PC-3 (cell line): ENCODE results near the gene ZC4H2. TPM values are rescaled to one million over a fixed set of nuclear protein-coding genes. Genes with fewer than 3 reads are reported as not detected.

Experiments used
- ATAC-seq: fragments of 200-7000 bp; cut with Tn5 transposase; 2 replicates; pipeline ENCODE4 v1.9.1; 2020; ENCODE audit warnings: mild to moderate bottlenecking, moderate library complexity
- BruUV-seq: library from RNA; stranded (reverse); fragments of 400-500 nt; replicated peaks from 2 replicates; lab custom pipeline; 2021; lab: Mats Ljungman, UMichigan
- CTCF ChIA-PET: fragments of 300-600 bp; sonication (Branson Sonifier 250); formaldehyde crosslinking; loops from one replicate; lab custom pipeline; 2022; ENCODE audit warnings: antibody characterized with exemption; lab: Charles Lee
- POLR2A ChIA-PET: fragments of 300-600 bp; sonication (Branson Sonifier 250); formaldehyde crosslinking; loops from one replicate; lab custom pipeline; 2022; ENCODE audit warnings: antibody characterized with exemption; ENCODE audit not compliant: unreplicated experiment; lab: Charles Lee
- DNase-seq: peaks from one replicate; pipeline ENCODE4 v3.0.0-alpha.2; 2015
- H2AFZ ChIP-seq: fragments of 300-600 bp; sonication (generic); 2 replicates; pipeline ENCODE4 v1.6.0; 2016; ENCODE audit warnings: antibody characterized with exemption, low read length
- H3F3A ChIP-seq: fragments of 300-600 bp; sonication (generic); one replicate; pipeline ENCODE4 v1.6.0; 2017; ENCODE audit warnings: antibody characterized with exemption, low read length, control low read depth, mild to moderate bottlenecking; ENCODE audit not compliant: unreplicated experiment
- H3K27ac ChIP-seq: fragments of 300-600 bp; sonication (generic); 2 replicates; pipeline ENCODE4 v1.5.1; 2016; ENCODE audit warnings: mild to moderate bottlenecking, low read length
- H3K27me3 ChIP-seq: fragments of 300-600 bp; sonication (generic); 2 replicates; pipeline ENCODE4 v1.6.1; 2016; ENCODE audit warnings: low read length, mixed read lengths
- H3K36me3 ChIP-seq: fragments of 300-600 bp; sonication (generic); 2 replicates; pipeline ENCODE4 v1.6.1; 2016; ENCODE audit warnings: low read depth, mixed run types, low read length, mixed read lengths
- H3K4me1 ChIP-seq: fragments of 300-600 bp; sonication (generic); 2 replicates; pipeline ENCODE4 v1.5.1; 2016; ENCODE audit warnings: low read length; ENCODE audit not compliant: insufficient read depth
- H3K4me2 ChIP-seq: fragments of 300-600 bp; sonication (generic); 2 replicates; pipeline ENCODE4 v1.6.0; 2016; ENCODE audit warnings: low read length
- H3K4me3 ChIP-seq: fragments of 300-600 bp; sonication (generic); 2 replicates; pipeline ENCODE4 v1.5.1; 2016; ENCODE audit warnings: mild to moderate bottlenecking, low read length, mixed read lengths
- H3K79me2 ChIP-seq: fragments of 300-600 bp; sonication (generic); 2 replicates; pipeline ENCODE4 v1.6.1; 2017; ENCODE audit warnings: low read length, mixed read lengths
- H3K9ac ChIP-seq: fragments of 300-600 bp; sonication (generic); 2 replicates; pipeline ENCODE4 v1.6.0; 2016; ENCODE audit warnings: mild to moderate bottlenecking, low read length
- H3K9me2 ChIP-seq: fragments of 300-600 bp; sonication (generic); replicated peaks from 2 replicates; pipeline ENCODE4 v1.6.1; 2016; ENCODE audit warnings: mixed run types, low read length, mixed read lengths
- H3K9me3 ChIP-seq: fragments of 300-600 bp; sonication (generic); 2 replicates; pipeline ENCODE4 v1.6.1; 2016; ENCODE audit warnings: low read length, mixed read lengths
- H4K20me1 ChIP-seq: fragments of 300-600 bp; sonication (generic); 2 replicates; pipeline ENCODE4 v1.6.1; 2016; ENCODE audit warnings: low read length, mixed read lengths
- EZH2 ChIP-seq: fragments of 300-600 bp; sonication (generic); IDR thresholded peaks from one replicate; pipeline ENCODE4 v1.6.1; 2017; ENCODE audit warnings: antibody characterized with exemption, mild to moderate bottlenecking, low read length; ENCODE audit not compliant: unreplicated experiment
- EZH2phosphoT487 ChIP-seq: fragments of 300-600 bp; sonication (generic); IDR thresholded peaks from 2 replicates; pipeline ENCODE4 v1.6.1; 2018; ENCODE audit warnings: mild to moderate bottlenecking, antibody characterized with exemption, low read length, borderline replicate concordance
- intact Hi-C: fragments of 100-400 bp; cut with micrococcal nuclease; formaldehyde crosslinking; loops from 2 replicates; pipeline ENCODE4 v1.9.0; 2023
- total RNA-seq: library from RNA; depleted of rRNA; stranded (reverse); fragments of >200 nt; gene quantifications from 2 replicates; pipeline ENCODE4 v1.2.3, GENCODE V29; 2014
- TF ChIP-seq, protein P1 (sequence below): fragments of 300-600 bp; sonication (generic); conservative IDR thresholded peaks from 2 replicates; pipeline ENCODE4 v1.5.1; 2017; ENCODE audit warnings: antibody characterized with exemption, low read depth, mild to moderate bottlenecking, low read length

ZC4H2 gene
- total RNA-seq, 1 experiment from 2014 or later = 11.8 TPM

DNA sequence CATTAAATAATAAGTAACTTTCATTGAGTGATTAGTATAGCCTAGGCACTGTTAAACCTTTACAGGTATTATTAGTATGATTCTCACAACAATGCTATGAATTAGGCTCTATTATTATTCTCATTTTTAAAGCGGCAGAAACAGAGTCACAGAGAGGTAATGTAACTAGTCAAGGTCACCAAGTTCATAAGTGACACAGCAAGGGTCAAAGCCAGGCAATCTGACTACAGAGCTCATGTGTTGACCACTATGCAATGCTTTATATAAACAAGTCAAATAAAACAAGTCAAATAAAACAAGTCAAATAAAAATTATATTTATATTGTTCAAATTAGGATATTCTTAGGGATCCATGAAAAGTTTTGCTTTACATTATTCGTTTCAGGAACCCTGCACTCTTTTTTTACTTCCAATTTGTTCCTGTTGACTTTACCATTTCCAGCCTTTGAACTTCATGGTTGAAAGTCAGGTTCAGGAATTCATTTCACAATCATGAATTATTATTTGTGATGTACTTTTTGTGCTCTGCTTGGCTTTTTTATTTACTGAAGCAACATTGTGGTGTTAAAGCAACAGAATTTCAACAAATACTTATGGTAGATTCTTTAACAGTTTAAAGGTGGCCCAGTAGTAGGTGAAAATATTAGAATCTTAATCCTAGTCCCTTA is 18.0 kb upstream of the ZC4H2 start:
- Histone ChIP-seq H3K9ac (no peak overlapping the region), H3K36me3 (no peaks in the 10 kb centered on the region), H2AFZ (no peak overlapping the region), H4K20me1 (no peaks in the 10 kb centered on the region), H3K27ac (no peak overlapping the region), H3K27me3 (no peaks in the 10 kb centered on the region), H3K79me2 (no peaks in the 10 kb centered on the region), H3K9me3 (no peaks in the 10 kb centered on the region), H3K4me3 (no peak overlapping the region), H3K4me1 (no peaks in the 10 kb centered on the region), H3K4me2 (no peak overlapping the region), H3F3A (no peaks in the 10 kb centered on the region), H3K9me2 (no peaks in the 10 kb centered on the region)
- no peak for ATAC-seq
- POLR2A ChIA-PET = no interaction called here
- TF ChIP-seq EZH2 = no peak
- TF ChIP-seq, protein P1, sequence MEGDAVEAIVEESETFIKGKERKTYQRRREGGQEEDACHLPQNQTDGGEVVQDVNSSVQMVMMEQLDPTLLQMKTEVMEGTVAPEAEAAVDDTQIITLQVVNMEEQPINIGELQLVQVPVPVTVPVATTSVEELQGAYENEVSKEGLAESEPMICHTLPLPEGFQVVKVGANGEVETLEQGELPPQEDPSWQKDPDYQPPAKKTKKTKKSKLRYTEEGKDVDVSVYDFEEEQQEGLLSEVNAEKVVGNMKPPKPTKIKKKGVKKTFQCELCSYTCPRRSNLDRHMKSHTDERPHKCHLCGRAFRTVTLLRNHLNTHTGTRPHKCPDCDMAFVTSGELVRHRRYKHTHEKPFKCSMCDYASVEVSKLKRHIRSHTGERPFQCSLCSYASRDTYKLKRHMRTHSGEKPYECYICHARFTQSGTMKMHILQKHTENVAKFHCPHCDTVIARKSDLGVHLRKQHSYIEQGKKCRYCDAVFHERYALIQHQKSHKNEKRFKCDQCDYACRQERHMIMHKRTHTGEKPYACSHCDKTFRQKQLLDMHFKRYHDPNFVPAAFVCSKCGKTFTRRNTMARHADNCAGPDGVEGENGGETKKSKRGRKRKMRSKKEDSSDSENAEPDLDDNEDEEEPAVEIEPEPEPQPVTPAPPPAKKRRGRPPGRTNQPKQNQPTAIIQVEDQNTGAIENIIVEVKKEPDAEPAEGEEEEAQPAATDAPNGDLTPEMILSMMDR = no peak
- no peak for TF ChIP-seq EZH2phosphoT487
- intact Hi-C loops = no loop called here
- no TSS peak for BruUV-seq
- DNase-seq = no peak
- CTCF ChIA-PET = no interaction called here

DNA sequence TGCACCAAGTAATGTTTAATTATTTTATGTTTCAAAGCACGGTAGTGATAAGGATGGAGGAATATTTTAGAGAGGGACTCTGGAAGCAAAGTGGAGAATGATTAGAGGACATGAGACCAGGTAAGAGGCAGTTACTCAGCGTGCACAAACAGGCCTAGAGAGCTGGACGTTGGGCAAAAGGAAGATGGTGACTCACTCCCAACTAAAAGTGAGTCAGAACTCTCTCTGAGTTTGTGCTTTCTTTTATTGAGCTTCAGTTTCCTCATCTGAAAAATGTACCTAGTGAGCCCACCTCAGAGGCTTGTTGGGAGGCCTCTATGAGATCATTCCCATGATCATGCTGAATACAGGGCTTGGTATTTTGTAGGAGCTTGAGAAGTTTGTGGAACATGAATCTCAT is 1.6 kb upstream of the ZC4H2 start:
- no TSS peak for BruUV-seq
- H3K4me3 ChIP-seq = no peak overlapping the region
- ATAC-seq = peak; percentile 35
- CTCF ChIA-PET = no interaction called here
- no peaks in the 10 kb centered on the region for H3K36me3 ChIP-seq
- H3K9me2 ChIP-seq = no peaks in the 10 kb centered on the region
- H3F3A ChIP-seq = no peaks in the 10 kb centered on the region
- H3K4me1 ChIP-seq = peaks cover 8% of the 10 kb centered on the region
- TF ChIP-seq EZH2 (no peak), EZH2phosphoT487 (no peak)
- TF ChIP-seq, protein P1 = no peak
- intact Hi-C loops = loop anchor here (5.0 kb wide), 1 partner anchor 219 kb away; no protein-coding TSS in a partner anchor
- no peaks in the 10 kb centered on the region for H3K27me3 ChIP-seq
- no peak overlapping the region for H2AFZ ChIP-seq
- H3K9me3 ChIP-seq = no peaks in the 10 kb centered on the region
- H3K27ac ChIP-seq = no peak overlapping the region
- H3K79me2 ChIP-seq = peaks cover 26% of the 10 kb centered on the region
- no peak overlapping the region for H3K4me2 ChIP-seq
- no peak overlapping the region for H3K9ac ChIP-seq
- POLR2A ChIA-PET = interaction anchor here (0.6 kb wide), 1 partner anchor 260 kb away, joined by 3 read pairs; no protein-coding TSS in a partner anchor
- peak; percentile 69 for DNase-seq
- H4K20me1 ChIP-seq = no peaks in the 10 kb centered on the region

DNA sequence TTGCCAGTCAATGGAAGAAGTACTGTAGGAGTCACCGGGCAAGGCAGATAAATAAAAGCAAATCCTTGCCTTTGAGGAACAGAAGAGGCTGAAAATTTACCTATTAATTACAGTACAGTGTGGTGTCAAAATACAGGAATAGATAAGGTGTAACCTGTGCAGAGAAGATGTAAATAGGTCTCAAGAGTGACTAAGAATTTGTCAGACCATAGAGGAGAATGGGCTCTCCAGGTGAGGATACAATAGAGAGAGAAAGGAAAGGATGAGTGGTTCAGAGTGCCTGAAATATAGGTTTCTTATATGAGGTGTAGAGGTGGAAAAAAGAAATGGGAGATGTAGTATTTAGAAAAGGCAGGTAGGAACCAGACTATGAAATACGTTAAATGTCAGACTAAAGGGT is 801 bp upstream of the ZC4H2 start:
- H3K9me3 ChIP-seq = no peaks in the 10 kb centered on the region
- H3K36me3 ChIP-seq = no peaks in the 10 kb centered on the region
- H3K4me1 ChIP-seq = peaks cover 8% of the 10 kb centered on the region
- DNase-seq = peak; percentile 7
- TF ChIP-seq, protein P1 = no peak
- TF ChIP-seq EZH2phosphoT487 (no peak), EZH2 (no peak)
- H3K27ac ChIP-seq = no peak overlapping the region
- H3K9me2 ChIP-seq = no peaks in the 10 kb centered on the region
- no peak overlapping the region for H3K9ac ChIP-seq
- BruUV-seq = no TSS peak
- ChIA-PET POLR2A (no interaction called here), CTCF (interaction anchor here (0.7 kb wide), 1 partner anchor 57 kb away, joined by 4 read pairs; no protein-coding TSS in a partner anchor)
- H3K4me2 ChIP-seq = peak overlapping the region; percentile 91; the same call in 1 of the 2 replicates
- H3K79me2 ChIP-seq = peaks cover 26% of the 10 kb centered on the region
- H3F3A ChIP-seq = no peaks in the 10 kb centered on the region
- no peaks in the 10 kb centered on the region for H4K20me1 ChIP-seq
- H2AFZ ChIP-seq = peak overlapping the region; percentile 97; the same call in 1 of the 2 replicates
- intact Hi-C loops = loop anchor here (5.0 kb wide), 1 partner anchor 220 kb away; no protein-coding TSS in a partner anchor
- H3K27me3 ChIP-seq = no peaks in the 10 kb centered on the region
- H3K4me3 ChIP-seq = 0 out of 2 replicates have a peak overlapping the region, but pooled peaks have one; percentile 85
- ATAC-seq = no peak
